IPS-15b (cell line): ENCODE data around the gene EIPR1.
"Not testable (repeated sequence)": the region's sequence is repeated elsewhere in the genome, so short reads cannot be mapped to it uniquely, and the experiment has no call there.

Experiments used
- H3K27me3 ChIP-seq: one replicate; pipeline ENCODE4 v1.6.1; 2013; ENCODE audit warnings: low read length; ENCODE audit not compliant: control insufficient read depth, insufficient read depth
- H3K36me3 ChIP-seq: one replicate; pipeline ENCODE4 v1.6.1; 2013; ENCODE audit warnings: low read length; ENCODE audit not compliant: control insufficient read depth, insufficient read depth
- H3K4me1 ChIP-seq: one replicate; pipeline ENCODE4 v1.6.1; 2013; ENCODE audit warnings: mild to moderate bottlenecking, low read length; ENCODE audit not compliant: control insufficient read depth, insufficient read depth
- H3K4me3 ChIP-seq: one replicate; pipeline ENCODE4 v1.5.1; 2013; ENCODE audit warnings: low read depth, low read length
- H3K9ac ChIP-seq: one replicate; pipeline ENCODE4 v1.6.1; 2013; ENCODE audit warnings: low read depth, mild to moderate bottlenecking, low read length
- H3K9me3 ChIP-seq: one replicate; pipeline ENCODE4 v1.6.1; 2013; ENCODE audit warnings: mild to moderate bottlenecking, low read length; ENCODE audit not compliant: control insufficient read depth, insufficient read depth

EIPR1 gene

DNA sequence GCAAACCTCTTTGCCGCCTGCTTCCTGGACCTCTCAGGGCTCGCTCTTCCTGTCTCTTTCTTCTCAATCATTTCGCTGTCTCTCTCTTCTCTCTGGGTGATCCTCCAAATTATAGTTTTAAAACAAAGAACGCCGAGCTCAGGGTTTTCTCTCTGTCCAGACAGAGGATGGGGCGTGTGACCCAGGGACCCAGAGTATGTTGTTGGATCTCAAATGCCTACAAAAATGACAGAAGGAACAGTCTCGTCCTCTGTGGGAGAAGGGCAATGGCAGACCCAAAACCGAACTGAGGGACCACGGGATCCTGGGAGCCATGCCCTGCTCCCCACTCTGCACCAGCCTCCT, 88.5 kb downstream of the EIPR1 start:
- no peaks in the 10 kb centered on the region for H3K27me3 ChIP-seq
- no peak overlapping the region for H3K9ac ChIP-seq
- H3K36me3 ChIP-seq = no peaks in the 10 kb centered on the region
- no peaks in the 10 kb centered on the region for H3K4me1 ChIP-seq
- H3K9me3 ChIP-seq = no peaks in the 10 kb centered on the region
- no peak overlapping the region for H3K4me3 ChIP-seq

DNA sequence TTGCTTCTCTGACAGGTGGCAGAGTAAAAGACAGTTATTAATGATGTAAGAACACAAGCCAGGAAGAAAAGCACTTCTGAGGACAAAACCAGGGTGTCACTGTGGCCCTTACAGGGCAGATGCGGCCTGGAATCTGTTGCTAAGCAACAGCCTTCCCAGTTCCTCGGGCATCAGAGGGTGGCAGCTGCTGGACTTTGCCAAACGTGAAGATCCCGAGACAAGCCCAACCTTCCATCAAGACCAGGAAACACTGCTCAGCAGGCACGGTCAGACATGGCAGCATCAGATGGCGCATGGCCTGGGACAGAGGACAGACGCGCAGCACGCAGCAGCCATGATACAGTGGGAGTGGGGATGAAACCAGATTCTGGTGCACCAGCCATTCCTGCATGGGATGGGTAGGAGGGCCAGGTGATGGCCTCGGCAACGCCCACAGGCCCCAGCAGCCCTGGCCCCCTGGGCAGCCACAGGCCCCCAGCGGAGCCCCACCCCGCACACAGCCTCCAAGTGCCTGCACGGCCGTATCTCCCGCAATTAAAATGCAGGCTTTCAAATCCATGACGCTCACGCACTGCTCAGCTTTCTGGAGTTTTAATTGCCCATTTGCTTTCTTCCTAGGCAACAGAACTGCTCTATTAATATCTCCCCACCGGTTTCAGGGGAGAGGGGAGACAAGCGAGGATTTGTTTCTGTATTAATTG, 89.0 kb downstream of the EIPR1 start:
- Histone ChIP-seq H3K27me3 (no peaks in the 10 kb centered on the region), H3K4me1 (no peaks in the 10 kb centered on the region)

DNA sequence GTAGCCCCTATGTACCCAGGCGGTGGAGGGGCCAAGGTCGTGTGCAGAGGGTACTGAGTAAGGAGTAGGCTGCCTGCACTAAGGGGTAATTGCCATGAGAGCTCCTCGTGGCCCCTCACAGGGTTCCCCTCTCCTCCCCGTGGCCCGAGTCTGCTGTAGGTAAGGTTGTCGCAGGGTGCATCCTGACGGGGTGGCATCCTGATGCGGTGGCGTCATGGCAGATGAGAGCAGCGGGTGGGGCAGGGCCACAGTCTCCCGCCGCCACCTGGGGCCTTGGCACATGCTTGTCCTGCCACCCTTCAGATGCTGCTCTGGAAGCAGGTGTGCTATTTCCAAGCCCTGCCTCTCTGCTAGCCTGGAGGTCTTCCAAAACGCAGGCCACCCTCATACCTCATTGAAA, 89.7 kb downstream of the EIPR1 start:
- Histone ChIP-seq H3K9ac (no peak overlapping the region), H3K36me3 (no peaks in the 10 kb centered on the region), H3K27me3 (no peaks in the 10 kb centered on the region), H3K4me3 (no peak overlapping the region), H3K9me3 (no peaks in the 10 kb centered on the region), H3K4me1 (no peaks in the 10 kb centered on the region)

More for the DNA sequence above, 89.0 kb downstream of the EIPR1 start:
- no peaks in the 10 kb centered on the region for H3K9me3 ChIP-seq
- H3K9ac ChIP-seq = no peak overlapping the region
- no peaks in the 10 kb centered on the region for H3K36me3 ChIP-seq
- no peak overlapping the region for H3K4me3 ChIP-seq

DNA sequence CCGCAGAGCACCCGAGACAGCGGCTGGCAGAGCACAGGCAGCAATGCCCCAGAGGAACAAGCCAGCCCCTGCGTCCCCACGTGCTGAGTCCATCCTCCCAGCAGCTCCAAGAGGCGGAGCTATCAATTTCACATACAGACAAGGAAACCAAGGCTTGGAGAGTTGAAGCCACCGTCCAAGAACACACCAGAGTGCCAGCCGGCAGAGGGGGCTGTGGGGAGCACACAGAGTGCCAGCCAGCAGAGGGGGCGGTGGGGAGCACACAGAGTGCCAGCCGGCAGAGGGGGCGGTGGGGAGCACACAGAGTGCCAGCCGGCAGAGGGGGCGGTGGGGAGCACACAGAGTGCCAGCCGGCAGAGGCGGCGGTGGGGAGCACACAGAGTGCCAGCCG, 91.0 kb downstream of the EIPR1 start:
- H3K9me3 ChIP-seq, H3K9ac ChIP-seq, H3K36me3 ChIP-seq, H3K4me3 ChIP-seq, H3K4me1 ChIP-seq, H3K27me3 ChIP-seq: not testable (repeated sequence)

DNA sequence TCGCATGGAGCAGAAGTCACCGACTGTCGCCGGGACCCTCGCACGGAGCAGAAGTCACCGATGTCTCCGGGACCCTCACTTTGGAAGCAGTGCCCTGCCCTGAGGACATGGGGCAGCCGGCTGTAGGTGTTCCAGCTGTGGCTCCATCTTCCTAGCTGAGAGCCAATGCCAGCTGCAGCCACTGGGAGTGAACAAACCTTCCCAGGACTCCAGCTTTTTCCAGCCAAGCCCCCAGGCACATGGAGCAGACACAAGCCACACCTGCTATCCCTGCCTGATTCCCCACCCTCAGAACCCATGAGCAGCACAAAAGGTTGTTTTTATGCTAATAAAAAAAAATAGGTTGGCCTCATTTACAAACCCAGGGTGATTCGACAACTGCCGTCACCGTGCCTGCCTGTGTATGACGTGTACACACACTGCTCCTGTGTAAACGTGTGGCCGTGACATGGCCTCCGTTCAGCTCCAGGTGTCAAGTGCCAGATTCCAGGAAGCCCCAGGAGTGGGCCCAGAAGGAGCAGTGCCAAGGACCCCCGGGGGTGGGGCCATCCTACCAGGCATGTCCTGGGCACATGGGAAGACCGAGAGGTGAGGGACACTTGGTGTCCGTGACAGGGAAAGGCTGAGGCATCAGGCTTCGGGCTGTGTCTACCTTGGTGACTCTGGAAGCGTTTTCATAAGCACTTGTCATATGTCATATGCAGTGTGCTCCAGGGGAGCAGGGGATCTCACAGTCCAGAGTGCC, 91.5 kb downstream of the EIPR1 start:
- Histone ChIP-seq H3K4me1 (no peaks in the 10 kb centered on the region), H3K27me3 (no peaks in the 10 kb centered on the region), H3K36me3 (peaks cover 3% of the 10 kb centered on the region), H3K9ac (no peak overlapping the region), H3K9me3 (no peaks in the 10 kb centered on the region), H3K4me3 (no peak overlapping the region)

DNA sequence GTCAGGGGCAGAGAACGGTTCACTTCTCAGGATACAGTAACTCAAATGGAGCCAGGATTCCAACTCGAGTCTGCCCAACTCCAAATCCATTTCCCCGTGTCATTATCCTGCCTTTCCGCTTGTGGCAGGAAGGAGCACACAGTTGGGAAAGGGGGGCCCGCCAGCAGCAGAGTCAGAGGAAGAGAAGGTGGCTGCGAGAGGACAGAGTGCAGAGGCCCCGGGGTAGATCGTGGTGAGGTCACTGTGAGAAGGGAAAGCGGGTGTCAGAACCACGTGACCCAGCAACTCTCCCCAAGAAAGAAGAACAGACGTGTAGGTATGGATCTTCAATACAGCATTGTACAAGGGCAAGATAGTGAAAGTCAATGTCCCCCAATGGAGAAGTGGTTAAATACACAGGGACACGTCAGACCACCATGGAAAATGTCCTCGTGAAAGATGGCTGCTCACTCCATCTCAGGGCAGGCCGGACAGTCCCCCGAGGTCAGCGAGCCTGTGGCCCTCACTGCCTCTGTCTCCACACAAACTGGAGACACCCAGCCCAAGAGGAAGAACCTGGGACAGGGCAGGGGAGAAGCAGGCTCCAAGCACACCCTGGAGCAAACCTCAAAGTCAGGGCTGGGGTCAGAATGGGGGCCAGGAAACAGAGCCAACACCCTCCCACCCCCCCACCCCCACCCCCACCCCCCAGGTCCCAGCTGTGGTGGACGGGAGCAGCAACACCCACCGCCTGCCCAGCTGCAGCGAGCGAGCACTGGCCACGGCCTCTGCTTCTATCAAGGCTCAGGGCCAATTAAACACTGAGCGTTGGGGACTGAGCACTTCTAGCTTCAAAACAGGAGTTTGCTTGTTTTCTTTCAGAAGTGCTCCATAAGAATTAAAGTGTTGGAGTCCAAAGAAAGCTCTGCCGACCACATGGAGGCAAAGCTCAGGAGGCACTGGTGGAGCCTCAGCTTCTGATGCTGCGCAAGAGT, 92.7 kb downstream of the EIPR1 start:
- H3K9ac ChIP-seq = no peak overlapping the region
- H3K36me3 ChIP-seq = peaks cover 7% of the 10 kb centered on the region
- H3K4me1 ChIP-seq = no peaks in the 10 kb centered on the region
- H3K4me3 ChIP-seq = no peak overlapping the region
- H3K9me3 ChIP-seq = no peaks in the 10 kb centered on the region
- H3K27me3 ChIP-seq = no peaks in the 10 kb centered on the region

DNA sequence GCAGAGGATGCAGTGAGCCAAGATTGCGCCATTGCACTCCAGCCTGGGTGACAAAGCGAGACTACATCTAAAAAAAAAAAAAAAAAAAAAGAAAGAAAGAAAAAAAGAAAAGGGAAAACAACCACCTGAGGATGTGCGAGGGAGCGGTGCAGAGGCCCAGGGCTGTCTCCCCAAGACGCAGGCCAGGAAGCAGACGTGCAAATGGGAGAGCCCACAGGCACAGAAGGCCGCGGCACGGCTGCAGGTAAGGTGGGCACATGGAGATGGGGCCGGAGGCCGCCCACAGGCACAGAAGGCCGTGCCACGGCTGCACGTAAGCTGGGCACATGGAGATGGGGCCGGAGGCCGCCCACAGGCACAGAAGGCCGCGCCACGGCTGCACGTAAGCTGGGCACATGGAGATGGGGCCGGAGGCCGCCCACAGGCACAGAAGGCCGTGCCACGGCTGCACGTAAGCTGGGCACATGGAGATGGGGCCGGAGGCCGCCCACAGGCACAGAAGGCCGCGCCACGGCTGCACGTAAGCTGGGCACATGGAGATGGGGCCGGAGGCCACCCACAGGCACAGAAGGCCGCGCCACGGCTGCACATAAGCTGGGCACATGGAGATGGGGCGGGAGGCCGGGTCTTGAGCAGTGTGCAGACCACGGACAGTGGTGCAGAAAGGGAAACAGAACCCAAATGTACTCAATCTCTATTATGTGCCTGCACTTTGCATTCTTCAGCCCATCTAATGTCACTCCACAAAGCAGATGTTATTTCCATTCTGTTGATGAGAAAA, 93.6 kb downstream of the EIPR1 start:
- H3K27me3 ChIP-seq, H3K9ac ChIP-seq, H3K9me3 ChIP-seq, H3K4me3 ChIP-seq, H3K4me1 ChIP-seq, H3K36me3 ChIP-seq: not testable (repeated sequence)

DNA sequence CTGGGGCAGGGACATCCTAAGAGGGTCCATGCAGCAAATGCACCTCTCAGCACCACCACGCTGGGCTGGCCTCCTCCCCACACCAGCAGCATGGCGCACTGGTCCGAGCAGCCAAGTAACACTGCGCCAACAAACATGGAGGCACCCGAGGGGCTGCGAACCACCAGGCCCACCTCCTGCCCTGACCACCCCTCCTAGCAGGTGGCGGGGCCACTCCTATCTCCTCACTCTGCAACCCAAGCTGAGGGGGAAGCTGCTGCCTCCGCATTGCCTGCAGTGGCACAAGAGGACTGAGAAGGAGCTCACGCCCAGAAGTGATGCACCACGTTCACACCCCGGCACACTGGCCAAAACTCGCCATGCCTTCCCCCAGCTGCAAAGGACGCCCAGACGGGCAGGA, 94.4 kb downstream of the EIPR1 start:
- H3K4me1 ChIP-seq = no peaks in the 10 kb centered on the region
- H3K4me3 ChIP-seq = no peak overlapping the region
- no peaks in the 10 kb centered on the region for H3K9me3 ChIP-seq
- peaks cover 7% of the 10 kb centered on the region for H3K36me3 ChIP-seq
- H3K27me3 ChIP-seq = no peaks in the 10 kb centered on the region
- H3K9ac ChIP-seq = no peak overlapping the region

DNA sequence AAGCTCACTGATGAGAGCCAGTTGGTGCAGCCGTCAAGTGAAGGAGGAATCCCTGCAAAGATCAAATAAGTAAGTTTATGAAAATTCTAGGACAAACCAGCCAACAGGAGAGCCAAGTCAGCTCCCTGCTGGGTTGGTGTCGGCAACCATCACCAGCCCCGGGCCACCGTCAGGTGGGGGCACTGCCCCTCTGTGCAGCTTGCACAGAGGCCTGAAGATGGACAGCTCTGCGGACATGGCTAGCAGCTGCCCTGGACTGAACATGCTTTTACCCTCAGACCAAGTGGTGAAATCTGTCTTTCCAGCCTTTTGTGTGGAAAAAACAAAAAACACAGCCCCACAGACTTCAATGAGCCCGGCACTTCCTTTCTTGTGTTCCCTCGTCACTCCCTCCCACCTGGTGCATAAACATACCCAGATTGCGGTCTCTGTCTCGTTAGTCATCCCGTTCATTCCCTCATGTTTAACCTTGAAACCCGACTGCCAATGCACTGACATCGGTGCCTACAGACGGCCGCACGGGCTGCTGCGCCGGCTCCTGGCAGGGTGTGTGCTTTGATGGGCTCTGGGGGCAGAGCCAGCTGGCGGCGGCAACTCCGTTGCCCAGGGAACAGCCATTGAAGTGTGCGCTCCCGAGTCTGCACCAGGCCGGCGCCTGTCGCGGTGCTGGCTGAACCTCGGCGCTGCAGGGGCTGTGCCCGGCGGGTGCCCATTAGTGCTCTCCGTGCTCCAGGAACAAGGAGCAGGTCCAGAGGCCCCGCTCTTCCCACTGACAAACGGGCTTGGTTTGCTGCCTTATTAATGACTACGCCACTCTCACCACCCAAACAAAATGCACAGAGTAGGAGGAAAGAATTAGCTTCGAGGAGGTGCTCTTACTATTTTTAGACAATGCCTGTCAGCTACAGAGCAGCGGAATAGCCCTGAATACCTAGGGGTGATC, 95.3 kb downstream of the EIPR1 start:
- no peak overlapping the region for H3K4me3 ChIP-seq
- no peak overlapping the region for H3K9ac ChIP-seq
- H3K9me3 ChIP-seq = no peaks in the 10 kb centered on the region
- no peaks in the 10 kb centered on the region for H3K27me3 ChIP-seq
- no peaks in the 10 kb centered on the region for H3K4me1 ChIP-seq
- H3K36me3 ChIP-seq = peaks cover 7% of the 10 kb centered on the region

DNA sequence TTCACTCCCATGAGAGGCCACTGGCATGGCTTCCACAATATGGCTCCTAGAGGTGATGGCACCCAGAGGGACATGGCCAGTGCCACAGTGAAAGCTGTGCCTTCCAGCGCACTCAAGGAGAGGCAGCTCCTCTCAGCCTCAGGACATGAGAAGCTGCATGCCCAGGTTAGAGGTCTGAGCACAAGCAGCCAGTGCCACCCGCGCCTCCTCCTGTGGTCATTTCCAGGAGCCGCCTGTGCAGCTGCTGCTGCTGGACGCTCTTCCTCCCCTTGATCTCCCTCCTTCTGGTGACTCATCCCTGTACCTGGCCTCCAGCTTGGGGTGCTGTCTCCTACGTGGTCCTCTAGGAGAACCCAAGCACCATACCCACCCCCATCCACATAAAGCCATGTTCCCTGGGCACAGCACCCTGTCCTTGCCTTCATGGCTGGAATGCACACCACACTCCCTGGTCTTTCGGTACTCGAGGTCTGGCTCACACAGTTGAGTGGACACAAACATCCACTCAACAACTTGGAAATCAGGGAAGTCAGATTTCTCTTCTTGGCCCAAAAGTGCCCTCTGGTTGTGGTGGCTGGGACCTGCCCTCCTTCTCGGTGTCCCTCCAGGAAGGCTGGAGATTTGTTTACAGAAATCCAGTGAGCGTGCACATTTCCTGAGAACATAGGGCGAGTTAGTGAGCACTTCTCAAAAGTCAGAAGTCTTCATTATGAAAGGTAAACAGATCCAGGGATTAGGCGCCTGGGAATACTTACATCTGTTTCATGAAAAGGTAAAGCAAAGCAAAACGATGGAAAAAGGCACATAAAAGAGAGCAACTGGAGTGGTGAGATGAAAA, 96.7 kb downstream of the EIPR1 start:
- Histone ChIP-seq H3K27me3 (no peaks in the 10 kb centered on the region), H3K4me3 (no peak overlapping the region), H3K36me3 (peaks cover 7% of the 10 kb centered on the region), H3K9me3 (no peaks in the 10 kb centered on the region), H3K9ac (no peak overlapping the region), H3K4me1 (no peaks in the 10 kb centered on the region)
